GM12878 (cell line): ENCODE measurements around the gene NUB1. TPM values are rescaled to one million over a fixed set of nuclear protein-coding genes. Genes with fewer than 3 reads are reported as not detected.

Experiments used
- ATAC-seq: fragments of 200-7000 bp; cut with Tn5 transposase; 3 replicates; pipeline ENCODE4 v1.9.1; 2020; ENCODE audit warnings: mild to moderate bottlenecking, moderate library complexity
- BruUV-seq: library from RNA; stranded (reverse); fragments of 400-500 nt; replicated peaks from 2 replicates; lab custom pipeline; 2021; lab: Mats Ljungman, UMichigan
- CTCF ChIA-PET: fragments of 300-600 bp; sonication (Branson Sonifier 250); formaldehyde crosslinking; extraction: SDS; loops from one replicate; lab custom pipeline; 2021; ENCODE audit warnings: inconsistent platforms; lab: Yijun Ruan, JAX
- POLR2A ChIA-PET: fragments of 350-600 bp; formaldehyde crosslinking; extraction: SDS; loops from one replicate; lab custom pipeline; 2021; ENCODE audit warnings: inconsistent platforms; lab: Charles Lee
- RAD21 ChIA-PET: fragments of 300-600 bp; sonication (Branson Sonifier 250); formaldehyde crosslinking; loops from one replicate; lab custom pipeline; 2023; ENCODE audit warnings: antibody characterized with exemption; ENCODE audit not compliant: unreplicated experiment; lab: Charles Lee
- SMC1A ChIA-PET: fragments of 300-600 bp; sonication (Branson Sonifier 250); formaldehyde crosslinking; loops from one replicate; lab custom pipeline; 2023; ENCODE audit not compliant: unreplicated experiment, uncharacterized antibody; lab: Charles Lee
- DNase-seq: peaks from one replicate; pipeline ENCODE4 v3.0.0-alpha.2; 2011; ENCODE audit warnings: low read depth, low spot score
- FAIRE-seq: peaks from 3 replicates; lab custom pipeline; 2011; peaks lifted over from hg19 to GRCh38; lab: Jason Lieb, UNC
- H2AFZ ChIP-seq: 2 replicates; pipeline ENCODE4 v1.6.0; 2011; ENCODE audit warnings: low read depth, low read length, control low read depth; ENCODE audit not compliant: control insufficient read depth
- H3K27ac ChIP-seq: 2 replicates; pipeline ENCODE4 v1.5.1; 2011; ENCODE audit warnings: control low read depth; ENCODE audit not compliant: control insufficient read depth, insufficient read depth
- H3K27me3 ChIP-seq, 2 experiments: replicated peaks in 1 of 2; 2 replicates each; pipeline versions ENCODE4 v1.6.0 to v1.6.1; 2011; ENCODE audit warnings: low read length in 1 of 2; ENCODE audit not compliant: control insufficient read depth in 2 of 2, insufficient read depth in 2 of 2
- H3K36me3 ChIP-seq, 2 experiments: 2 replicates each; pipeline ENCODE4 v1.5.1; 2011; ENCODE audit warnings: low read length in 1 of 2; ENCODE audit not compliant: control insufficient read depth in 2 of 2, insufficient read depth in 2 of 2
- H3K4me1 ChIP-seq: 2 replicates; pipeline ENCODE4 v1.6.1; 2011; ENCODE audit warnings: mild to moderate bottlenecking, low read length, moderate library complexity, mixed read lengths; ENCODE audit not compliant: control insufficient read depth, insufficient read depth
- H3K4me2 ChIP-seq: 2 replicates; pipeline ENCODE4 v1.6.0; 2011; ENCODE audit warnings: control low read depth; ENCODE audit not compliant: control insufficient read depth, insufficient read depth
- H3K4me3 ChIP-seq: fragments of 200-600 bp; sonication (generic); 2 replicates; pipeline ENCODE4 v1.5.1; 2016
- H3K79me2 ChIP-seq: 2 replicates; pipeline ENCODE4 v1.6.0; 2011; ENCODE audit warnings: low read length; ENCODE audit not compliant: control insufficient read depth, insufficient read depth
- H3K9ac ChIP-seq: 2 replicates; pipeline ENCODE4 v1.8.0; 2011; ENCODE audit warnings: low read length, control low read depth, mixed read lengths; ENCODE audit not compliant: control insufficient read depth, insufficient read depth
- H3K9me3 ChIP-seq: replicated peaks from 3 replicates; pipeline ENCODE4 v1.5.1; 2011; ENCODE audit warnings: mild to moderate bottlenecking, low read length; ENCODE audit not compliant: control insufficient read depth, insufficient read depth
- H4K20me1 ChIP-seq: 2 replicates; pipeline ENCODE4 v1.6.0; 2011; ENCODE audit not compliant: control insufficient read depth, insufficient read depth
- BACH1 ChIP-seq: fragments of 450-650 bp; IDR thresholded peaks from 2 replicates; pipeline ENCODE4 v1.6.1; 2017; ENCODE audit warnings: mild to moderate bottlenecking, borderline replicate concordance
- CHD2 ChIP-seq: IDR thresholded peaks from 2 replicates; pipeline ENCODE4 v1.6.1; 2011; ENCODE audit warnings: low read depth, low read length, improper control_type of control experiment, borderline replicate concordance
- E2F4 ChIP-seq: IDR thresholded peaks from 2 replicates; pipeline ENCODE4 v1.6.1; 2012; ENCODE audit warnings: low read depth, low read length, improper control_type of control experiment
- EED ChIP-seq: sonication (generic); IDR thresholded peaks from 2 replicates; pipeline ENCODE4 v1.6.1; 2016; ENCODE audit warnings: antibody characterized with exemption, low read depth
- KDM1A ChIP-seq: fragments of 200-600 bp; sonication (generic); IDR thresholded peaks from 2 replicates; pipeline ENCODE4 v1.6.1; 2016; ENCODE audit warnings: borderline replicate concordance
- MTA2 ChIP-seq: fragments of 450-650 bp; IDR thresholded peaks from 2 replicates; pipeline ENCODE4 v1.6.1; 2016; ENCODE audit warnings: low read depth, mild to moderate bottlenecking, moderate library complexity
- MYB ChIP-seq: fragments of 150-350 bp; IDR thresholded peaks from 2 replicates; pipeline ENCODE4 v1.6.1; 2014; ENCODE audit warnings: mild to moderate bottlenecking, low read depth, low read length, borderline replicate concordance
- NBN ChIP-seq: fragments of 450-650 bp; IDR thresholded peaks from 2 replicates; pipeline ENCODE4 v1.6.1; 2016
- NFYA ChIP-seq: IDR thresholded peaks from 2 replicates; pipeline ENCODE4 v1.6.1; 2011; ENCODE audit warnings: low read depth, mild to moderate bottlenecking, low read length, improper control_type of control experiment, borderline replicate concordance
- SIX5 ChIP-seq: IDR thresholded peaks from 2 replicates; pipeline ENCODE4 v1.6.1; 2011; ENCODE audit warnings: mild to moderate bottlenecking, low read depth, low read length, moderate library complexity; ENCODE audit not compliant: severe bottlenecking
- SMAD5 ChIP-seq: IDR thresholded peaks from 2 replicates; pipeline ENCODE4 v1.6.1; 2016; ENCODE audit warnings: antibody characterized with exemption, low read depth
- SPI1 ChIP-seq: IDR thresholded peaks from 2 replicates; pipeline ENCODE4 v1.6.1; 2011; ENCODE audit warnings: low read depth, mild to moderate bottlenecking, low read length, moderate library complexity, borderline replicate concordance; ENCODE audit not compliant: insufficient read depth
- ZBTB4 ChIP-seq: fragments of 450-650 bp; formaldehyde crosslinking; IDR thresholded peaks from 2 replicates; pipeline ENCODE4 v1.4.0; 2022; ENCODE audit warnings: mild to moderate bottlenecking, moderate library complexity
- ZNF217 ChIP-seq: fragments of 450-650 bp; IDR thresholded peaks from 2 replicates; pipeline ENCODE4 v1.6.1; 2017; ENCODE audit warnings: antibody characterized with exemption, mild to moderate bottlenecking
- WGBS: methylation state at CpG from one replicate; pipeline ENCODE4 v1.1.6; 2016; ENCODE audit warnings: low lambda C conversion rate; ENCODE audit not compliant: insufficient replicate concordance, insufficient coverage; ENCODE audit errors: missing lambda C conversion rate; 5-methylcytosine and 5-hydroxymethylcytosine counted together
- in situ Hi-C: fragments of 300-500 bp; cut with MboI; formaldehyde crosslinking; loops from 9 replicates; pipeline ENCODE4 v1.14.3; 2018; ENCODE audit warnings: mixed read lengths
- intact Hi-C: fragments of 100-400 bp; cut with micrococcal nuclease; formaldehyde crosslinking; loops from one replicate; pipeline ENCODE4 v1.14.2; 2022; ENCODE audit not compliant: unreplicated experiment
- polyA plus RNA-seq, 11 experiments: library from polyadenylated mRNA; depleted of rRNA in 4 of 11; unstranded in 6 of 11; stranded (reverse) in 5 of 11; fragments of >200 nt; fragmentation: Nextera tagmentation in 4 of 11; fragmentation: Illumina TruSeq in 1 of 11; extraction: Ambion mirVana in 4 of 11; extraction: Trizol in 1 of 11; gene quantifications; 1 replicate in 1 of 11; 2 replicates in 10 of 11; pipeline versions ENCODE4 v1.2.1 to v1.2.3, GENCODE V29; 2011 to 2016; ENCODE audit warnings: inconsistent platforms in 2 of 11, missing spikeins in 2 of 11, low read depth in 1 of 11
- total RNA-seq, 4 experiments: library from RNA; depleted of rRNA in 3 of 4; stranded (reverse); fragments of >200 nt in 3 of 4; fragmentation: Illumina TruSeq in 1 of 4; extraction: Trizol in 1 of 4; gene quantifications; 2 replicates each; pipeline versions ENCODE4 v1.2.1 to v1.2.3, GENCODE V29; 2013 to 2021

The NUB1 gene
- total and polyA plus RNA-seq, 10 of the 15 experiments (the other 5 are each of a cell fraction or from before 2014, with no cell fraction given): 24.1 to 102 (median 49.0) TPM

DNA sequence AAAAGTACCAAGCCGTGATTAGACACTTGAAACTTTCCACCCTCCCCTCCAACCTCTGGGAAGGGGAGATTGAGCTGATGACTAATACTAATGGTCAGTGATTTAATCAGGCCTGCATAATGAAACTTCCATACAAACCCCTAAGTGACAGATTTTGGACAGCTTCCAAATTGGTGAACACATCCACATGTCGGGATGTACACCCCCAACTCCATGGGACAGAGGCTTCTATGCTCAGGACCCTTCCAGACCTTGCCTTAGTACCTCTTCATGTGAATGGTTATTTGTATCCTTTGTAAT is 4.8 kb downstream of the NUB1 start (continued):
- TF ChIP-seq MTA2: no peak
- TF ChIP-seq EED: 0 out of 2 replicates have a peak, but pooled peaks have one; percentile 51

GRCh38 chr7:151347200-151347599 is 5.6 kb downstream of the NUB1 start:
- POLR2A ChIA-PET: no interaction called here
- Histone ChIP-seq H3K4me3 (no peak overlapping the region), H3K4me1 (peaks cover 36% of the 10 kb centered on the region), H3K27ac (no peak overlapping the region), H3K27me3 (no peaks in the 10 kb centered on the region), H3K79me2 (peaks cover 39% of the 10 kb centered on the region), H2AFZ (no peak overlapping the region), H3K9ac (no peak overlapping the region), H3K9me3 (no peaks in the 10 kb centered on the region; the same call in 2 of the 3 replicates), H3K36me3 (peaks cover 0 to 24% of the 10 kb centered on the region in 2 experiments), H4K20me1 (no peaks in the 10 kb centered on the region), H3K4me2 (no peak overlapping the region; the same call in 1 of the 2 replicates)
- RAD21 ChIA-PET: no interaction called here
- DNase-seq: no peak
- WGBS: 97% methylated on average over 6 of the region's 6 CpGs
- intact Hi-C loops (no loop called here), in situ Hi-C loops (no loop called here)
- FAIRE-seq: no peak
- SMC1A ChIA-PET: no interaction called here
- CTCF ChIA-PET: interaction anchor here (11.9 kb wide), 1 partner anchor 30 kb away, joined by 252 read pairs; no protein-coding TSS in a partner anchor
- BruUV-seq: no TSS peak
- TF ChIP-seq KDM1A (no peak), NFYA (no peak), CHD2 (no peak), SPI1 (no peak), MYB (no peak), SMAD5 (no peak), NBN (no peak), BACH1 (no peak), ZNF217 (no peak), SIX5 (no peak), E2F4 (no peak), ZBTB4 (CRISPR knock-in tag) (no peak)
- no peak for ATAC-seq
